GM19035 (cell line): ENCODE data around the gene DGKI.

ENCODE experiments used
- ATAC-seq: cut with Tn5 transposase; IDR thresholded peaks from one replicate; pipeline ENCODE4 v1.9.1; 2021; ENCODE audit not compliant: unreplicated experiment

The DGKI gene

DNA sequence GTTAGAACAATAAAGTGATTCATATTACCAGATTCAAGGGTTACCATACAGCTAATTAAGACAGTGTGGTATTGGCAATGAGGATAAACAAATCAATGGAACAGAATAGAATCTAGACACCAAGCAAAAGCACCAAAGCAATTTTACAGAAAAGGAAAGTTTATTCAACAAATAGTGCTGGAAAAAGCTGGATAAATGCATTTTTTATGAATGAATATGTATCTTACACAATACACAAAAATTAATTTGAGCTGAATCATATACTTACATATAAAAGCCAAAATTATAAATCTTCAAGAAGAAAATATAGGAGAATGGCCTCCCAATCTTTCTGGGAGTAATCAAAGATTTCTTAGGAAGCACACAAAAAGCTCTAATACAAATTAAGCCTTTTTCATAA is 282.8 kb downstream of the DGKI start:
- ATAC-seq = no peak

DNA sequence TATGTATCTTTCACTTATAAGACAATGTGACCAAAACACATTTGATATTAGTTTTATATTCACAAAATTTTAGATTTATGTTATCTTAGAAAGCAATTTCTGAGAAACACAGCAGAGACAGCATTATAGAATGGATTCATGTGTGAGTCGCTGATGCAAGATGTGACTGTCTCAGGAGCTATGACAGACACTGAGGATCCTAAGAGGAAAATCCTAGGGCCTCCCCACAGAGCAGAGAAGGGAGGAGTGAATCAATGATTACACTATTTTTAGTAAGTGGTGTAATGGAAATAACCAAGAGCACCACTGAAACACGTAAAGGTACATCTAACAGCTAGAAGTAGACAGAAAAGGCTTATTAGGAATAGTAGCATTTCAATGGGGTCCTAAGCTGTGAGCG is 299.3 kb downstream of the DGKI start:
- ATAC-seq = no peak

DNA sequence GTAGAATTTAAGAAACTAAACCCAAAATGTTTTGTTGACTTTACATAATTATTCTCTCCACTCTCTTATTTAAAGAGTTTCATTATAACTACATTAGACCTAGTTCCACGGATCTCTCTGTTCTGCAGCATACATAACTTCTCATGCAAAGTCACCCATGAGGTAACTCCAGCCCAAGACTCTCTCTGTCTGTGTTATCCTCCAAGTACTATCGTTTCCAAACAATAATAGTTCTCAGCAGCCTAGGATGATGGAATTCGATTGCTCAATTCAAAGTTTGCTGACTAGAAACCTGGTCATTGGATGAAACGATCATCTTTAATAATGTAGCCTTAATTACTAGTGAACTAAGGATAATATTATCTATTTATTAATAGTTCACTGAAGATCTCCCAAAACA is 300.1 kb downstream of the DGKI start:
- no peak for ATAC-seq

GRCh38 chr7:137546009-137546408 is 300.8 kb downstream of the DGKI start:
- ATAC-seq = no peak

DNA sequence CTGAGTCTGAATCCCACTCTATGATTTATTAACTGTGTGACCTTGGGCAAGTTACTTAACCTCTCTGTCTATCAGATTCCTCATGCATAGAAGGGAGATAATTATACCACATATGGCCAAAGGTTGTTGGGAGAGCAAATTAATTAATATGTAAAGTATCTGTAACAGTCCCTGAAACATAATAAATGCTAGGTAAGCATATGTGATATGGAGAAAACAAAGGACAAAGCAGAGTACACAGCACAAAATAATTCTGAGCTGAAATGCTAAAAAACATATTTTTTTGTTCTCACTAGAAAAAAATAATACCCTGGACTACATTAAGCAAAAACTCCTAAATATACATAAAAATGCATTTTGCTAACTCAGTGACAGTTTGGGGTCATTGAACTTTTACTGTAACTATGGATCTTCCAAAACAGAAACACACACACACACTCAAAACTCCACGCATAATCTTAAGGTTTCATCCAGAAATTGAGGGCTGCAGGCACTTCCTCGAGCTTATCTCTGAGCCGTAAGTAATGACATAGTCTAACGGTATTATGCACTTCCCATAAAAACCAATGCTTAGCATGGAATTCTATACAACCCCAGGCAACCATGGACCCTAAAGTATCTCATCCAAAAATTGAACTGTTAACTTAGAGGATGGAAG is 301.6 kb downstream of the DGKI start:
- ATAC-seq = no peak

GRCh38 chr7:137544453-137545058 is 302.2 kb downstream of the DGKI start:
- ATAC-seq = no peak

DNA sequence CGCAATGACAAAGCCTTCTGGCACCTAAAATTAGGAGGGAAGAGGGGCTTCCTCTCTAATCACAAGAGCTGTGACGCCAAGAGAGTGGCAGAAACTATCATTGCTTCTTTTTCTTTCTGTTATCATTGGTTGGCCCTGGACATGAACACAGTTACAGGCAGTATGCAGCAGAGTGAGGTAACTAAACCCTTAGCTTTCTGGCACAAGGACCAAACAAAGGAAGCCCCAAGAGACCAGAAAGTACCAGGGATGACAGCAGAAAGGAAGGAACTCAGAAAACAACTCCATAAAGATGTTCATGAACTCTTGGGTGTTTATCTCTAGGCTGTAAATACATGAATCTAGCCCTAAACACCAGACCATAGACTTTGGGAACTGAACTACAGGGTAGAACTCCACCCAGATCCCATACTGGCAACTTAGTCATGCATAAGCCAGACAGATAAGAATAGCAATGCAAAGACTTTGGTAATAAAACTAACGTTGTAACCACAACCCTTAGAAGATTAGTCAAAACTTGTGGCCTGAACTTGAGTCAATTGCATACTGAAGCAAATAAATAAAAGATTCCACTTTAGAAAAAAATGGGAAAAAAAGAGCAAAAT is 307.6 kb downstream of the DGKI start:
- no peak for ATAC-seq

- no peak for ATAC-seq
Observed at GRCh38 chr7:137538361-137538762, 308.4 kb downstream of the DGKI start.

DNA sequence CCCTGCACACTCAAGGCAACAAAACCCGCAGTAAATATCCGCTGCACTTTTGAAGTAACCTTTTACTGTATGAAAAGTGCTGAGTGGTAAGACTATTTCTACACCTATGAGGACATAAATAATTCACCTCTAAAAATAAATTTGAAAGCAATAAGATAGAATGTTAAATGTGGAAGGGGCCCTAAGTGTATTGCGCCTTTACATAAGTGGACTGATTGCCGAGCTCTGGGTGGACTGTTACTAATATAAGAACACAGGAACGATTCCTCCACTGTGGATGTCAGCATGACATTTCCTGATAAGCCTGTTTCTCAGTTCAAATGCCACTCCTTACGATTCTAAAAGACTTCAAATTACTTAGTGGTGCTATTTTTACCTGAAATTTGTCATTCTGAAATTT is 311.2 kb downstream of the DGKI start:
- ATAC-seq = no peak

- no peak for ATAC-seq
Observed at GRCh38 chr7:137531671-137532070, 315.1 kb downstream of the DGKI start.

- ATAC-seq = no peak
Observed at GRCh38 chr7:137527634-137528033, 319.1 kb downstream of the DGKI start.

GRCh38 chr7:137523171-137523570 is 323.6 kb downstream of the DGKI start:
- no peak for ATAC-seq

- ATAC-seq = no peak
Observed at GRCh38 chr7:137521451-137521850, 325.3 kb downstream of the DGKI start.

DNA sequence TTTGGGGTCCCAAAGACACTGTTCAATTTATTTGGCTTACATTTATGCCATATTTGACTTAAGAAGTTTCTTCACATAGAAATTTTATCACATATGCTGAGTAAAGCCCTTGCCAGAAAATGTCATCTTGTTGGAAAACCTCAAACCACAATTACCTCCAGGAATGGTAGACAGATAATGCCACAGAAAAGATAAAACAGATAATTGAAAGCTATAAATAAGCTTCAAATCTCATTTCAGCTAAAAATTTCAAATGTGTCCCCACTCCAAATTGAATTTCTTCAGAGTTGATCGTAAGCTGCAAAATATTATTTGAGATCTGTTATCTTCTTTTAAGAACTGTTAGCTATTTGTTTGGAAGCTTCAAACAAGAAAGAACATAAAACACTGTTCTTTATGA is 326.8 kb downstream of the DGKI start:
- ATAC-seq = no peak

GRCh38 chr7:137519181-137519691 is 327.5 kb downstream of the DGKI start:
- no peak for ATAC-seq

GRCh38 chr7:137513091-137513490 is 333.7 kb downstream of the DGKI start:
- ATAC-seq = no peak

- no peak for ATAC-seq
Observed at GRCh38 chr7:137507096-137507495, 339.7 kb downstream of the DGKI start.

DNA sequence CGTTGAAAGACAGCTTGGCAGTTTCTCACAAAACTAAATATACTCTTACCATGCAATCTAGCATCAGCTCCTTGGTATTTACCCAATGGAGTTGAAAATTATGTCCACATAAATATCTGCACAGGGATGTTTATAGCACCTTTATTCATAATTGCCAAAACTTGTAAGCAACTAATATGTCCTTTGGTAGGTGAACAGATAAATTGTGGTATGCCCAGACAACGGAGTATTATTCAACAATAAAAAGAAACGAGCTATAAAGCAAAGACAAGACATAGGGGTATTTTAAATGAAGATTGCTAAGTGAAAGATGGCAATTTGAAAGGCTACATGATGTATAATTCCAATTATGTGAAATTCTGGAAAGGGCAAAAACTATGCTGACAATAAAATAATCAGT is 340.7 kb downstream of the DGKI start:
- no peak for ATAC-seq

GRCh38 chr7:137501562-137501961 is 345.2 kb downstream of the DGKI start:
- ATAC-seq = no peak

DNA sequence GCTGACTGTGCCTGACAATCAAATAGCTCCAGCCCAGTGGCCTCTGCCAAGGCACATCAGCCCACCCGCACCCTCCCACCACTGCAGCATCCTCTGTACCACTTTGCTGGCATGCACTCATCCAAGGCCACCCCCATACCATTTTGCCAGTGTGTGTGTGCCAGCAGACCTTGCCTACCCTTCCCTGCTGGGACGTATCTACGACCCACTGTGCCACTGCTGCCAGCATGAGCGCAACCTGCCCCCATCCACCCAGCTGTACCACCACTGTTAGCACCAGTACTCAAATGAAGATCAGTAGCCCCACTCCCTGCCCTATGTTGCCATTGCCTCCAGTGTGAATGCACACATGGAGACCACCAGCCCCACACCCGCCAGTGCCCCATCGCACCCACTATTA is 353.9 kb downstream of the DGKI start:
- no peak for ATAC-seq

DNA sequence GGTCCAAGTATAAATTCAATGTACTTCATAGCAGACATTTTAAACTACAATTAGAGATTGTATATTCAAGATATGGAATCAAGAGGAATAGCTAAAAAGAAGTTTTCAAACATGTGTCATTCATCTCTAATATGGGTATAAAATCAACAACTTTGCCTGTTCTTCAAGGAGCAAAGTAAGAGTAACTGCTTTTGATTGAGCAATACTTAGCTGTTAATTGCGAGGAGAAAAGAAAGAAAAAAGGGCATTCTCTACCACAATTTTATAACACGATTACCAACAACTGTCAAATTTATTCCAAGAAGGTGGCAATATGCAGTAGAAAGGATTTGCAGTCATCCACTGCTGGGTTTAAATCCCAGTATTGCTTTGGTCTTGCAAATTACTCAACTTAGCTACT is 356.9 kb downstream of the DGKI start:
- ATAC-seq = no peak

- ATAC-seq = no peak
Observed at GRCh38 chr7:137488038-137488437, 358.7 kb downstream of the DGKI start.
